Endothelial cell of umbilical vein (primary cell): ENCODE results near the gene SLC25A46. TPM values are rescaled to one million over a fixed set of nuclear protein-coding genes. Genes with fewer than 3 reads are reported as not detected.

Source experiments
- BruUV-seq: library from RNA; stranded (reverse); fragments of 400-500 nt; replicated peaks from 2 replicates; lab custom pipeline; 2021; lab: Mats Ljungman, UMichigan
- CTCF ChIA-PET: fragments of 300-600, 350-600 bp; sonication (Branson Sonifier 250); formaldehyde crosslinking; loops from one replicate; lab custom pipeline; 2021; ENCODE audit warnings: antibody characterized with exemption, inconsistent platforms; lab: Charles Lee
- POLR2A ChIA-PET: fragments of 300-600, 350-600 bp; sonication (Branson Sonifier 250); formaldehyde crosslinking; loops from one replicate; lab custom pipeline; 2021; ENCODE audit warnings: antibody characterized with exemption, inconsistent platforms; lab: Charles Lee
- DNase-seq: peaks from one replicate; pipeline ENCODE4 v3.0.0-alpha.2; 2011; ENCODE audit warnings: low read depth, low spot score
- FAIRE-seq: peaks from 2 replicates; lab custom pipeline; 2011; peaks lifted over from hg19 to GRCh38; lab: Jason Lieb, UNC
- H2AFZ ChIP-seq: 2 replicates; pipeline ENCODE4 v1.6.0; 2012; ENCODE audit warnings: low read depth, low read length, control low read depth, inconsistent platforms
- H3K27ac ChIP-seq: 2 replicates; pipeline ENCODE4 v1.5.1; 2011; ENCODE audit warnings: low read depth, mild to moderate bottlenecking, control low read depth, low read length, moderate library complexity; ENCODE audit not compliant: insufficient read depth
- H3K27me3 ChIP-seq, 2 experiments: 2 replicates each; pipeline versions ENCODE4 v1.6.0 to v1.6.1; 2011; ENCODE audit warnings: low read length in 2 of 2, mixed read lengths in 1 of 2; ENCODE audit not compliant: control insufficient read depth in 2 of 2, insufficient read depth in 2 of 2
- H3K36me3 ChIP-seq, 2 experiments: 2 replicates in 1 of 2; 3 replicates in 1 of 2; pipeline ENCODE4 v1.5.1; 2011; ENCODE audit warnings: low read length in 2 of 2, mild to moderate bottlenecking in 1 of 2, moderate library complexity in 1 of 2; ENCODE audit not compliant: control insufficient read depth in 2 of 2, insufficient read depth in 2 of 2; ENCODE audit errors: extremely low read depth in 1 of 2
- H3K4me1 ChIP-seq: 3 replicates; pipeline ENCODE4 v1.5.1; 2011; ENCODE audit warnings: mild to moderate bottlenecking, low read length; ENCODE audit not compliant: control insufficient read depth, insufficient read depth; ENCODE audit errors: extremely low read depth
- H3K4me2 ChIP-seq: 2 replicates; pipeline ENCODE4 v1.6.1; 2011; ENCODE audit warnings: low read length, control low read depth, mixed read lengths; ENCODE audit not compliant: insufficient read depth
- H3K4me3 ChIP-seq, 3 experiments: fragments of 200-600 bp in 1 of 3; sonication (generic), shearing (Covaris generic) in 1 of 3; replicated peaks in 1 of 3; 2 replicates each; pipeline ENCODE4 v1.5.1; 2011 to 2016; ENCODE audit warnings: control low read depth in 3 of 3, low read length in 3 of 3, mild to moderate bottlenecking in 2 of 3, inconsistent platforms in 1 of 3, low read depth in 1 of 3, moderate library complexity in 1 of 3; ENCODE audit not compliant: insufficient read depth in 1 of 3
- H3K79me2 ChIP-seq: 2 replicates; pipeline ENCODE4 v1.6.0; 2012; ENCODE audit warnings: low read length, inconsistent platforms; ENCODE audit not compliant: control insufficient read depth, insufficient read depth
- H3K9ac ChIP-seq: replicated peaks from 2 replicates; pipeline ENCODE3; 2011; ENCODE audit warnings: low read length, control low read depth; ENCODE audit not compliant: insufficient read depth; ENCODE audit errors: extremely low read depth
- H3K9me1 ChIP-seq: replicated peaks from 3 replicates; pipeline ENCODE4 v1.6.0; 2011; ENCODE audit warnings: mild to moderate bottlenecking, low read length; ENCODE audit not compliant: control insufficient read depth, insufficient read depth; ENCODE audit errors: extremely low read depth
- H3K9me3 ChIP-seq: replicated peaks from 2 replicates; pipeline ENCODE4 v1.5.1; 2012; ENCODE audit warnings: low read length, inconsistent platforms; ENCODE audit not compliant: control insufficient read depth, insufficient read depth
- H4K20me1 ChIP-seq: replicated peaks from 2 replicates; pipeline ENCODE3; 2011; ENCODE audit warnings: mild to moderate bottlenecking, low read length; ENCODE audit not compliant: control insufficient read depth, insufficient read depth; ENCODE audit errors: extremely low read depth
- CTCF ChIP-seq, 2 donors: IDR thresholded peaks; 1 replicate in 1 of 2; 2 replicates in 1 of 2; pipeline ENCODE4 v1.5.1; 2011; ENCODE audit warnings: low read length in 2 of 2, mild to moderate bottlenecking in 2 of 2, moderate library complexity in 2 of 2, control low read depth in 1 of 2, inconsistent platforms in 1 of 2, low read depth in 1 of 2; ENCODE audit not compliant: insufficient read depth in 1 of 2; ENCODE audit errors: extremely low read depth in 1 of 2
- EZH2 ChIP-seq: IDR thresholded peaks from 2 replicates; pipeline ENCODE4 v1.6.1; 2012; ENCODE audit warnings: borderline replicate concordance, low read depth, mild to moderate bottlenecking, moderate library complexity, low read length, inconsistent platforms; ENCODE audit not compliant: severe bottlenecking
- FOS ChIP-seq: IDR thresholded peaks from 2 replicates; pipeline ENCODE4 v1.6.1; 2011; ENCODE audit warnings: mild to moderate bottlenecking, low read length, moderate library complexity, borderline replicate concordance; ENCODE audit not compliant: insufficient read depth
- GATA2 ChIP-seq: IDR thresholded peaks from 2 replicates; pipeline ENCODE4 v1.7.0; 2011; ENCODE audit warnings: low read depth, mild to moderate bottlenecking, moderate library complexity, mixed read lengths, low read length; ENCODE audit not compliant: insufficient read length, insufficient read depth
- JUN ChIP-seq: IDR thresholded peaks from 2 replicates; pipeline ENCODE4 v1.6.1; 2011; ENCODE audit warnings: borderline replicate concordance, low read depth; ENCODE audit not compliant: insufficient read length, insufficient read depth
- MAX ChIP-seq: IDR thresholded peaks from 2 replicates; pipeline ENCODE4 v1.6.1; 2011; ENCODE audit not compliant: insufficient read depth, insufficient read length
- MYC ChIP-seq: IDR thresholded peaks from one replicate; pipeline ENCODE4 v1.6.1; 2011; ENCODE audit warnings: mild to moderate bottlenecking, low read depth, low read length
- POLR2A ChIP-seq: IDR thresholded peaks from 2 replicates; pipeline ENCODE4 v1.6.1; 2012; ENCODE audit warnings: low read depth, mild to moderate bottlenecking, control low read depth, low read length
- POLR2AphosphoS5 ChIP-seq: IDR thresholded peaks from 2 replicates; pipeline ENCODE4 v1.6.1; 2012; ENCODE audit warnings: low read depth, mild to moderate bottlenecking, control low read depth, low read length, moderate library complexity; ENCODE audit not compliant: insufficient read depth
- dilution Hi-C: fragments of 300-500 bp; cut with MboI; formaldehyde crosslinking; loops from one replicate; pipeline ENCODE4 v1.15.0; 2019; ENCODE audit warnings: low sequenced_read_pairs; ENCODE audit not compliant: extremely low pct_ligation_motif_present
- intact Hi-C: fragments of 100-400 bp; cut with micrococcal nuclease; formaldehyde crosslinking; loops from one replicate; pipeline ENCODE4 v1.10.0; 2022
- polyA plus RNA-seq, 4 experiments: library from polyadenylated mRNA; depleted of rRNA in 3 of 4; stranded (reverse) in 3 of 4; unstranded in 1 of 4; fragments of >200 nt; gene quantifications; 2 replicates each; pipeline versions ENCODE4 v1.2.1 to v1.2.3, GENCODE V29; 2011 to 2012; ENCODE audit warnings: missing spikeins in 1 of 4
- total RNA-seq: library from RNA; stranded (reverse); gene quantifications from 2 replicates; pipeline ENCODE4 v1.2.3, GENCODE V29; 2021

SLC25A46 gene
- total and polyA plus RNA-seq, 2 donors (not counting 3 experiments of a cell fraction or from before 2014, with no cell fraction given), result 13.5 to 31.1 TPM

DNA sequence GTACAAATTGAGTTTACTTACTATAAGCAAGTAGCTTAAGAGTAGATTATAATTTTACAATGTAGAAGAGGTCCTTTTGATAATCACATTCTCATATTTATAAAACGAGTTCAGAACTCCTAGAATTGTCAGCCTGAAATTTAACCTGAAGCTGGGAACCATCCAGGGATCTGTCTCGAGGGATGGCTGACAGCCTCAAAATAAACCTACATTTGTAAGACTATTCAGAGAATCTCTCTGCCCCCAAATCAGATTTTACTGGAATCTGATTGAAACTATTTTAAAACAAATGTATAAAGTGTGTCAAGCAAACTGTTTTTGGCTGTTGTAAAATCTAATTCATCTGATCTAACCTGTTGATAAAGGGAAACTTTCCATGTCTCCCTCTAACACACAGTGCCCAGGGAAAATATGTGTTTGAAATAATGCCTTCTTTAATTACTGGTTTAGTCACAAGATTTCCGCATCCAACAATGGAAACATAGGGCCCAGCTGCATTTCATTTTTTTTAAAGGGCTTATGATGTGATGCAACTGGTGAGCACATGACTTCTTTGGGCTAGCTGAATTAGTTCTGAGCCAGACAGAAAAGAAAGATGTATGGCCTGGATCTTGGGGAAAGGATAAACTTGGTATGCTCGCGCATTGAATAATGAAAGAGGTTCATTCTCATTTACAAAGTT is 30.3 kb downstream of the SLC25A46 start:
- dilution Hi-C loops (no loop called here), intact Hi-C loops (no loop called here)
- Histone ChIP-seq H2AFZ (no peak overlapping the region), H3K4me1 (no peaks in the 10 kb centered on the region), H3K79me2 (no peaks in the 10 kb centered on the region), H3K4me2 (no peak overlapping the region), H3K9me1 (no peaks in the 10 kb centered on the region), H3K27ac (no peak overlapping the region), H3K27me3 (peaks cover 0 to 5% of the 10 kb centered on the region in 2 experiments), H3K4me3 (no peak overlapping the region), H4K20me1 (no peaks in the 10 kb centered on the region), H3K9ac (no peak overlapping the region), H3K36me3 (no peaks in the 10 kb centered on the region), H3K9me3 (no peaks in the 10 kb centered on the region)
- BruUV-seq, result no TSS peak
- DNase-seq, result no peak
- ChIA-PET POLR2A (no interaction called here), CTCF (no interaction called here)
- no peak for FAIRE-seq
- TF ChIP-seq CTCF (IDR thresholded peaks at IDR 0.05; ENCODE audit: extremely low read depth in 1 of 2, insufficient read depth in 1 of 2, low read depth in 1 of 2, low read length in 2 of 2) (no peak), FOS (no peak), GATA2 (no peak), MYC (no peak), MAX (no peak), JUN (no peak), POLR2AphosphoS5 (no peak), POLR2A (no peak), EZH2 (no peak)
